HG03196 (cell line): ENCODE data around the gene MACO1.

Experiments used
- ATAC-seq: cut with Tn5 transposase; IDR thresholded peaks from one replicate; pipeline ENCODE4 v1.9.1; 2021; ENCODE audit not compliant: unreplicated experiment

Gene MACO1

GRCh38 chr1:25540750-25541342 lies 110.1 kb downstream of the MACO1 start:
- no peak for ATAC-seq

DNA sequence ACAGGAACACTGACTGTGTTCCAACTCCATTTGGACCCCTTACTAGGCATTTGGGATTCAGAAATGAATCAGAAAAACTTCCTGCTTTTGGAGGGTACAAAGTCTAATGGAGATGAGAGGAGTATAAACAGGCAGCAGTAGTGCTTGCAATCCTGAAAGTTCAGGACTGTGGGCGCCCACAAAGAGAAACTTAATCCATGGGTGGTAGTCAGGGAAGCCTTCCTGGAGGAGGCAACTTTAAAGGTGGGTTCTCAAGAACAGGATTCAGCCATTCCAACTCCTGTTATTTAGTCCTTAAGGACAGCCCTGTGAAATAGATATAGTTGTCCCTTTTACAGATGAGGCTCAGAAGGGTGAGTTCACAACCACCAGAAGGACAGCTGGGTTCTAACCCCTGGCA lies 110.7 kb downstream of the MACO1 start:
- no peak for ATAC-seq

GRCh38 chr1:25541889-25542658 lies 111.4 kb downstream of the MACO1 start:
- ATAC-seq, result no peak

DNA sequence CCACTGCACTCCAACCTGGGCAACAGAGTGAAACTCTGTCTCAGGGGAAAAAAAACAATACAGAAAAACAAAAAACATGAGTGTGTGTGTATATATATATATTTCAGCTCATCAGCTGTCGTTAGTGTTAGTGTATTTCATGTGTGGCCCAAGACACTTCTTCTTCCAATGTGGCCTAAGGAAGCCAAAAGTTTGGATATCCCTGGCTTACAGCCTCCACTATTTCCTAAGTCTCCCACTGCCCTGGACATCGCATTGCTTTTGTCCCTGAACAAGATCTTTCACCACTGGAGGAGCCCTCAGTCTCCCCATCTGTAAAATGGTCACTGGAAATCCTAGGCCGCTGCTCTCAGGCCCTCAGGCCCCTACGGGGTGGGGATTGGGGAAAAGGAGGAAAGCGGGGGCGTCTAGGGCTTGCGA lies 112.3 kb downstream of the MACO1 start:
- no peak for ATAC-seq

- ATAC-seq, result peak; percentile 78
These were observed 112.9 kb downstream of the MACO1 start, which contains the start of gene LDLRAP1 for GRCh38 chr1:25543425-25544242. LDLRAP1 (plus strand) TSS chr1:25543606; CDS start chr1:25543699, 93 bp downstream.

DNA sequence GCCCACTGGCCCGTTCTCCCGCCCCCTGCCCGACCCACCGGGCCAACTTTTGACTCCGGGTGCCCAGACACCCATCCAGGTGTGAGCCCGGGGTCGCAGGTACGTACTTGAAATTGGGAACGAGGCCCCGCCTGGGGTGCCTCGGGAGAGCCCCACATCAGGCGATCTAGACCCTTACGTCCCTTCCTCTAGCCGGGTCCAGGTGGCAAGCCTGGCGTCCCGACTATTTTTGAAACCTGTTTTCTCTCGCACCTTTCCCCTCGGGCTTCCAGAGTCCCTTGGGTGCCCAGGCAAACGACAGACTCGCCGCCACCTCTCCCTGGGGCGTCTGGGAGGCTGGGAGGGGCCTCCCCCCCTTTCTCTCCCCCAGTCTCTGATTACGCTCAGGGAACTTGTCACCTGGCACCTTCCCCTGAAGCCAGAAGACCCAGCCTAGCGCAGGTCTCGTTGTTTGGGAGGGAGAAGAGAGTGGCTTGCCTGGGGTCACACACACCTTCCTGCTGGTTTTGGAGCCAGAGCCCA lies 113.6 kb downstream of the MACO1 start:
- no peak for ATAC-seq

- ATAC-seq, result no peak
These were observed 114.1 kb downstream of the MACO1 start for GRCh38 chr1:25544819-25545218.

DNA sequence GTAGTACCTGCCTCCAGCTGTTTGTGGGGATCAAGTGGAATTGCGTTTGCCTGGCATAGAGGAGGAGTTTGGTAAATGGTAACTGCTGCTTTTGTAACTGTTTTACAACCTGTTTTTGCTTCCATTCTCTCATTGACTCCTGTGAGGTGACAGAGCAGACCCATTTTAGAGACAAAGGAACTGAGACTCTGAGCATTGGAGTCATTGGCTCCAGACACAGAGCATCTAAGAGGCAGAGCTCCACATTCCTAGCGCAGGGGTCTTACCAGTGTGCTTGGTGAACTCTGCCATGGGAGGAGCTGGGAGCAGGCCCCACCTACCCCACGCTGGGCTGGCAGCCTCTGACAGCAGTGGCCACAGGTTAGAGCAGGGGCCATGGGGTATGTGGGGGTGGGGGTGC lies 115.1 kb downstream of the MACO1 start:
- ATAC-seq, result no peak

DNA sequence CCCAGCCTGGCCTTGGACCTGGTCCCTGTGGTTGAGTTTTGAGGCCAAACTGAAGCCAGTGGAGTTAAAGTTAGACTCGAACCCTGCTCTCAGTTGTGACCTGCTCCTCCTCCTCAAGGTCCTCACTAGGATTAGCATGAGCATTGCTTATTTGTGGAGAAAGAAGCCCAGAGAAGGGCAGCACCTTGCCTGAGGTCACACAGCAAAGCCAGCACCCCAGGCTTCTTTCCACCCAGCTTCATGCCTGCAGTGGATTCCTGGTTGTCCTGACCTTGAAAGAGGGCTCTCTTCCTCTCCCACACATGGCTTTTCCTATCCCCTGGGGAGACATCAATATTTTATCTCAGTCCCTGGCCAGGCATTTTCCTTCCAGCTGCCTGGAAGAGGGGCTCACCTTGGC lies 115.5 kb downstream of the MACO1 start:
- no peak for ATAC-seq

DNA sequence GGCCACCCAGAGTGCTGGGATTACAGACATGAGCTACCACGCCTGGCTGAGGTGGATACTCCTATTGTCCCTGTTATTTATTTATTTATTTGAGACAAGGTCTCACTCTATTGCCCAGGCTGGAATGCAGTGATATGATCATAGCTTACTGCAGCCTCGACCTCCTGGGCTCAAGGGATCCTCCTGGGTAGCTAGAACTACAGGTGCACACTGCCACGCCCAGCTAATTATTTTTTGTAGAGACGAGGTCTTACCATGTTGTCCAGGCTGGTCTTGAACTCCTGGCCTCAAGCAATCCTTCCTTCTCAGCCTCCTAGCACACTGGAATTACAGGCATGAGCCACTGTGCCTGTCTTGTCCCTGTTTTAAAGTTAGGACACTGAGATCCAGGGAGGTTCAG lies 117.9 kb downstream of the MACO1 start:
- no peak for ATAC-seq

GRCh38 chr1:25549273-25550154 lies 118.8 kb downstream of the MACO1 start:
- ATAC-seq, result peak; percentile 87
